GM20000 (cell line): ENCODE measurements around the gene LMX1A.

Experiments
- DNase-seq: peaks from one replicate; pipeline ENCODE4 v3.0.0; 2012; ENCODE audit warnings: low spot score
- TF ChIP-seq, protein P1 (sequence below): IDR thresholded peaks from 2 replicates; pipeline ENCODE4 v1.5.1; 2012; ENCODE audit warnings: mild to moderate bottlenecking, control low read depth; ENCODE audit errors: extremely low read depth, missing control alignments

Gene LMX1A

GRCh38 chr1:165205145-165205544 is 151.4 kb downstream of the LMX1A start:
- TF ChIP-seq, protein P1, sequence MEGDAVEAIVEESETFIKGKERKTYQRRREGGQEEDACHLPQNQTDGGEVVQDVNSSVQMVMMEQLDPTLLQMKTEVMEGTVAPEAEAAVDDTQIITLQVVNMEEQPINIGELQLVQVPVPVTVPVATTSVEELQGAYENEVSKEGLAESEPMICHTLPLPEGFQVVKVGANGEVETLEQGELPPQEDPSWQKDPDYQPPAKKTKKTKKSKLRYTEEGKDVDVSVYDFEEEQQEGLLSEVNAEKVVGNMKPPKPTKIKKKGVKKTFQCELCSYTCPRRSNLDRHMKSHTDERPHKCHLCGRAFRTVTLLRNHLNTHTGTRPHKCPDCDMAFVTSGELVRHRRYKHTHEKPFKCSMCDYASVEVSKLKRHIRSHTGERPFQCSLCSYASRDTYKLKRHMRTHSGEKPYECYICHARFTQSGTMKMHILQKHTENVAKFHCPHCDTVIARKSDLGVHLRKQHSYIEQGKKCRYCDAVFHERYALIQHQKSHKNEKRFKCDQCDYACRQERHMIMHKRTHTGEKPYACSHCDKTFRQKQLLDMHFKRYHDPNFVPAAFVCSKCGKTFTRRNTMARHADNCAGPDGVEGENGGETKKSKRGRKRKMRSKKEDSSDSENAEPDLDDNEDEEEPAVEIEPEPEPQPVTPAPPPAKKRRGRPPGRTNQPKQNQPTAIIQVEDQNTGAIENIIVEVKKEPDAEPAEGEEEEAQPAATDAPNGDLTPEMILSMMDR, result no peak
- DNase-seq, result no peak

DNA sequence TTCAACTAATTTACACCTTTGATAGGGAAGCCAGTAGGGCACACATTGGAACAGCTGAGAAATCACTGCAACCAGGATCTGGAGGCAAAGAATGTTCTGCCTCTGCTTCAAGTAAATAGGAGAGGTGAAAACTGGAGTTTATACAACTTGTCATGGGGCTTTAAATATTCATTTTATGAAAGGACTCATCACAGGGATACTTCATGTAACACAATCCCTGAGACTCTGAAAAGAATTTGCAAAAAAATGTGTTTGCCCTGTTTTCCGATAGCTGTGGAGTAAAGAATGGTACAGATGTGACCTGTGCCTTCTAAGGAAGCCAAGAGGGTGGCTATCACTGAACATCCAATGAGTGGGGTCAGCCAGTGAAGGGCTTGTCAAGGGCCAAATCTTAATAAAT is 152.0 kb downstream of the LMX1A start:
- no peak for DNase-seq

GRCh38 chr1:165191087-165191486 is 165.4 kb downstream of the LMX1A start:
- no peak for DNase-seq
- TF ChIP-seq, protein P1, result no peak

More for the DNA sequence above, 152.0 kb downstream of the LMX1A start:
- TF ChIP-seq, protein P1, result no peak

DNA sequence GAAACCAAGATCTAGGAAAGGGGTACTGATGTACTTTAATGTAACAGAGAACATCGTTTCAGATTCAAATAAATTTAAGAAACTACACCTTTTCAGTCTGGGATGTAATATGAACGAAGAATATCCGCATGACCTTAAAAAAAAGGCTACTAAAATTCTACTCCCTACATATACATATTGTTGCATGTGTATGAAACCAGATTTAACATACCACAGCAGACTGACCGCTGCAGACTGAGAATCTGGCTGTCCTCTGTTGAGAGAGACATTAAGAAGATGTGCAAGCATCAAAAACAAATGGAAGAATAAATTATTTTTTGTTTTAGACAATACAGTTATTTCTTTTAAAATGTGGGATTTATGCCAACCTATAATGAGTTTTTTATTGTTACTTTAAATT is 166.6 kb downstream of the LMX1A start:
- DNase-seq, result no peak
- TF ChIP-seq, protein P1, result no peak

DNA sequence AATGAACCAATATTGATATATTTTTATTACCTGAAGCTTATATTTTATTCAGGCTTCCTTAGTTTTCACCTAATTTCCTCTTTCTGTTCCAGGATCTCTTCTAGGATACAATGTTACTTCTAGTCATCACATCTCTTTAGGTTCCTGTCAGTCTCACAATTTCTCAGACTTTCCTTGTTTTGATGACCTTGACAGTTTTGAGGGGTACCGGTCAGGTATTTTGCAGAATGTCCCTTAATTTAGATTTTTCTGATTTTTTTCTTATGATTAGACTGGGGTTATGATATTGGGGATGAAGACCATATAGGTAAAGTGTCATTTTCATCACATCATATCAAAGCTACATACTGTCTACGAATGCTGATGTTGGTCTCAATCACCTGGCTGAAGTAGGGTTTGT is 167.5 kb downstream of the LMX1A start:
- TF ChIP-seq, protein P1, result no peak
- no peak for DNase-seq

- DNase-seq, result no peak
- TF ChIP-seq, protein P1, result no peak
Measured at GRCh38 chr1:165187031-165188009, 169.2 kb downstream of the LMX1A start.

- DNase-seq, result no peak
- TF ChIP-seq, protein P1, result no peak
Measured at GRCh38 chr1:165185161-165185889, 171.2 kb downstream of the LMX1A start.
